Measurements from ENCODE around the gene FAT4. TPM values are rescaled to one million over a fixed set of nuclear protein-coding genes. Genes with fewer than 3 reads are reported as not detected.

FAT4 gene
- total and polyA plus RNA-seq, 9 of the 15 experiments (the other 6 are each of a cell fraction or from before 2014, with no cell fraction given), result 0.01 TPM; not detected in 8

DNA sequence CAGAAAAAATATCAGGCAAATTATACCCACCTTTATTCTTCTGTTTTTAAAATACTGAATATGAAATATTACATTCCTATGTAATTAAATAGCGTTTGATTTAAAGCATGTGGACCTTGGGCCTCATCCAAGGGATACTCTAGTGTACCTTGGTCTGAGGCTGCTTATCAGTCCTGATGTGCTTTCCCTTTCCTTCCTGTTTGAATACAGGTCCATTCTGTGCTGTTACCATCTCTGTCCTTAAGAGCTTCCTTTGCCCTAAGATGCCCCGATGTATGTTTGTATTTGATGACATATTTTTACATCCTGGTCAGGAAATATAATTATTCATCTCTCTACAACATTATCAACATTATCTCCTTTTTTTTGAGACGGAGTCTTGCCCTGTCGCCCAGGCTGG lies 24.1 kb downstream of the FAT4 start:
- no peak overlapping the region for H3K9ac ChIP-seq (ENCODE audit: insufficient read depth in 1 of 2, low read depth in 2 of 2, low read length in 2 of 2)
- H3K9me3 ChIP-seq (replicated peaks; ENCODE audit: control insufficient read depth, insufficient read depth, low read depth, low read length), result no peaks in the 10 kb centered on the region
- no peak for ATAC-seq
- no TSS peak for BruUV-seq (replicated peaks)
- in situ Hi-C loops (cut with MboI), result no loop called here
- no peaks in the 10 kb centered on the region for H4K20me1 ChIP-seq (replicated peaks; ENCODE audit: control insufficient read depth, insufficient read depth, low read length)
- no peaks in the 10 kb centered on the region for H3K36me3 ChIP-seq (ENCODE audit: control insufficient read depth, insufficient read depth, low read length)
- no peaks in the 10 kb centered on the region for H3K79me2 ChIP-seq (ENCODE audit: control insufficient read depth, insufficient read depth, low read length)
- no peak overlapping the region for H3K4me2 ChIP-seq (ENCODE audit: insufficient read depth, low read length)
- H3K27ac ChIP-seq (ENCODE audit: extremely low read depth, low read depth, low read length), result no peak overlapping the region
- no peak overlapping the region for H2AFZ ChIP-seq (ENCODE audit: low read depth, low read length)
- no peaks in the 10 kb centered on the region for H3K27me3 ChIP-seq (ENCODE audit: control insufficient read depth in 2 of 2, insufficient read depth in 2 of 2, low read length in 2 of 2)
- POLR2A ChIA-PET, result no interaction called here
- no peak overlapping the region for H3K4me3 ChIP-seq
- DNase-seq (ENCODE audit: extremely low read depth in 1 of 4, low spot score in 3 of 4), result no peak
- no peak for TF ChIP-seq DNMT1 (IDR thresholded peaks at IDR 0.05)
- no peak for TF ChIP-seq NR1H2 (CRISPR knock-in tag; IDR thresholded peaks at IDR 0.05)
- TF ChIP-seq MAFG (tag; conservative IDR thresholded peaks at IDR 0.05), result no peak
- TF ChIP-seq GABPB1 (CRISPR knock-in tag; IDR thresholded peaks at IDR 0.05), result no peak
- no peak for FAIRE-seq
- intact Hi-C loops (cut with micrococcal nuclease), result no loop called here
- no peaks in the 10 kb centered on the region for H3K9me1 ChIP-seq (ENCODE audit: control insufficient read depth, insufficient read depth, low read length)
- CTCF ChIA-PET (ENCODE audit: low intra/inter-chr PET ratio), result no interaction called here
- no peaks in the 10 kb centered on the region for H3K4me1 ChIP-seq (replicated peaks in 1 of 2; ENCODE audit: control insufficient read depth in 2 of 2, insufficient read depth in 2 of 2, low read length in 2 of 2)
- 4% methylated on average over 4 of the region's 4 CpGs for WGBS (ENCODE audit: insufficient coverage, low coverage, missing lambda C conversion rate)

DNA sequence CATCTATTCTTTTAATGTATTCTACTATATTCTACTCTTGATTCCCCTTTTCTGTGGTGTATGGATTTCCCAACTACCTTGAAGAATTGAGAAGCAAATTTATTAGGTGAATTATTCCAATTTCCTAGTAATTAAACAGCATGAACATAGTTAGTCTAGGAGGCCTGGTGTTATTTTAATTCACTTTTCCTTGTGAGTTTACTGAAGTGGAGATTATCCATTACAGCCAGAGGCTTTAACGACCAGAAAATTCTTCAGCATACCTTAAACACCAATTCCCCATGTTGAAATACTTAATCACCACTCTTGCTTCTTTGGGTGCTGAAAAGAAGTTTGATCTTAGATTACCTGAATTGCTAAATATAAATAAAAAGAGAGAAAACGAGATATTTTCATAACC lies 29.4 kb downstream of the FAT4 start:
- intact Hi-C loops (cut with micrococcal nuclease) (no loop called here), in situ Hi-C loops (cut with MboI) (no loop called here)
- H2AFZ ChIP-seq (ENCODE audit: low read depth, low read length), result no peak overlapping the region
- POLR2A ChIA-PET, result no interaction called here
- H3K4me2 ChIP-seq (ENCODE audit: insufficient read depth, low read length), result no peak overlapping the region
- TF ChIP-seq RBM25 (IDR thresholded peaks at IDR 0.05; ENCODE audit: low read depth, low read length, severe bottlenecking) (no peak), PRPF4 (IDR thresholded peaks at IDR 0.05; ENCODE audit: insufficient read depth, low read depth, low read length, poor library complexity, severe bottlenecking) (no peak), FOS (IDR thresholded peaks at IDR 0.05; ENCODE audit: extremely low read depth, insufficient read length) (no peak), SETDB1 (IDR thresholded peaks at IDR 0.05; ENCODE audit: low read length) (no peak), ZNF253 (CRISPR knock-in tag; conservative IDR thresholded peaks at IDR 0.05) (no peak)
- TF ChIP-seq, protein P1, sequence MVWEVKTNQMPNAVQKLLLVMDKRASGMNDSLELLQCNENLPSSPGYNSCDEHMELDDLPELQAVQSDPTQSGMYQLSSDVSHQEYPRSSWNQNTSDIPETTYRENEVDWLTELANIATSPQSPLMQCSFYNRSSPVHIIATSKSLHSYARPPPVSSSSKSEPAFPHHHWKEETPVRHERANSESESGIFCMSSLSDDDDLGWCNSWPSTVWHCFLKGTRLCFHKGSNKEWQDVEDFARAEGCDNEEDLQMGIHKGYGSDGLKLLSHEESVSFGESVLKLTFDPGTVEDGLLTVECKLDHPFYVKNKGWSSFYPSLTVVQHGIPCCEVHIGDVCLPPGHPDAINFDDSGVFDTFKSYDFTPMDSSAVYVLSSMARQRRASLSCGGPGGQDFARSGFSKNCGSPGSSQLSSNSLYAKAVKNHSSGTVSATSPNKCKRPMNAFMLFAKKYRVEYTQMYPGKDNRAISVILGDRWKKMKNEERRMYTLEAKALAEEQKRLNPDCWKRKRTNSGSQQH (CRISPR knock-in tag; IDR thresholded peaks at IDR 0.05), result no peak
- CTCF ChIA-PET (ENCODE audit: low intra/inter-chr PET ratio), result no interaction called here
- no peaks in the 10 kb centered on the region for H3K9me1 ChIP-seq (ENCODE audit: control insufficient read depth, insufficient read depth, low read length)
- 0% methylated on average over 2 of the region's 2 CpGs for WGBS (ENCODE audit: insufficient coverage, low coverage, missing lambda C conversion rate)
- no peaks in the 10 kb centered on the region for H3K36me3 ChIP-seq (ENCODE audit: control insufficient read depth, insufficient read depth, low read length)
- H3K9ac ChIP-seq (ENCODE audit: insufficient read depth in 1 of 2, low read depth in 2 of 2, low read length in 2 of 2), result no peak overlapping the region
- H3K4me1 ChIP-seq (replicated peaks in 1 of 2; ENCODE audit: control insufficient read depth in 2 of 2, insufficient read depth in 2 of 2, low read length in 2 of 2), result no peaks in the 10 kb centered on the region
- no TSS peak for BruUV-seq (replicated peaks)
- FAIRE-seq, result no peak
- no peaks in the 10 kb centered on the region for H4K20me1 ChIP-seq (replicated peaks; ENCODE audit: control insufficient read depth, insufficient read depth, low read length)
- no peaks in the 10 kb centered on the region for H3K79me2 ChIP-seq (ENCODE audit: control insufficient read depth, insufficient read depth, low read length)
- DNase-seq (ENCODE audit: extremely low read depth in 1 of 4, low spot score in 3 of 4), result no peak
- ATAC-seq, result no peak
- H3K4me3 ChIP-seq, result no peak overlapping the region
- no peaks in the 10 kb centered on the region for H3K27me3 ChIP-seq (ENCODE audit: control insufficient read depth in 2 of 2, insufficient read depth in 2 of 2, low read length in 2 of 2)
- no peak overlapping the region for H3K27ac ChIP-seq (ENCODE audit: extremely low read depth, low read depth, low read length)
- no peaks in the 10 kb centered on the region for H3K9me3 ChIP-seq (replicated peaks; ENCODE audit: control insufficient read depth, insufficient read depth, low read depth, low read length)
